NCI-H2196 (cell line): ENCODE measurements around the gene ZNF862.

Experiments used
- DNase-seq: peaks from one replicate; lab custom pipeline; 2025; ENCODE audit not compliant: unreplicated experiment; lab: John Stamatoyannopoulos, UW

The ZNF862 gene

DNA sequence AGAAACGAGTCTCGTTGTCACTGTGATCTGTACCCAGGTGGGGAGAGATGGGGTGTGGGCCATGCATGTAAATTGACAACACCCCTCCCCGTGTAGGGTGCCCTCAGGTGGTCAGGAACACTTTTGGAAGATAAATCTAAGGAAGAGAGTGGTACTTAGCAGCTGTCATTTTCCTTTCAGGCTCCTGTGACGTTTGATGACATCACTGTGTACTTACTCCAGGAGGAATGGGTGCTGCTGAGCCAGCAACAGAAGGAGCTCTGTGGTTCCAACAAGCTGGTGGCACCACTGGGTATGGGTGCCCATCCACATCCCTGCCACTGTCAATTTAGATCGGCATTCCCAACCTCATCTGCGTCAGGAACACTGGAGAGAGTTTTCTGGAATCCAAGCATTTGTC, 6.3 kb downstream of the ZNF862 start:
- no peak for DNase-seq

DNA sequence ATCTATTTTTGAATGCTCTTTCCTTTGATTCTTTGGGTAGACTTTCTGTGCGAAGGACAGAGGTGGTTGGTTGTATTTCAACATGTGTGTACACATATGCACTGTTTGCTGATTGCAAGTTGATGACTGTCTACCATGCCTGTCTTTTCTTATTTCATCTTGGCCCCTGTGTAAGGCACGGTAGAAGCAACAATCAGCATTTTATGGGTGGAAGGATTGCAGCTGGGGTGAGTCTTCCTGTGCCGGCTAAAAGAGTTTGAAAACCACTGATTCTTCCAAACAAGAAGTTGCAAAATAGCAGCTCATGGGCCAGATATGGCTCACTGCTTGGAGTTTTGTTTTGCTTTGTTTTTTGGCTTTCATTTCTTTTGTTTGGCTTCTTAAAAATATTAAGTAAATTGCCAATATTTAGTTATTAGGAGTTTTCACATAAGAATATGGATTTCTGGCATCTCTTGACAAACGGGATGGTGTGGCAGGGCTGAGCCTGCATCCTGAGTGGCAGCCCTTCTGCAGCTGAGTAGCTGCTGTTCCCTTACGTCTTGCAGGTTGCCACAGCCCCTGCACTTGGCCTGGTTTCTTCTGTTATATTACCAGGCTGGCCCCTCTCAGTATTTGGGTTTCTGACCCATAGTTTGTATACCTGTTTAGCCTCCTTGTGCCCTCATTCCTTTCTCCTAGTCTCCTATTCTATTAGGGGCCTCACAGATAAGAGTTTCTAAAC, 7.2 kb downstream of the ZNF862 start:
- no peak for DNase-seq

DNA sequence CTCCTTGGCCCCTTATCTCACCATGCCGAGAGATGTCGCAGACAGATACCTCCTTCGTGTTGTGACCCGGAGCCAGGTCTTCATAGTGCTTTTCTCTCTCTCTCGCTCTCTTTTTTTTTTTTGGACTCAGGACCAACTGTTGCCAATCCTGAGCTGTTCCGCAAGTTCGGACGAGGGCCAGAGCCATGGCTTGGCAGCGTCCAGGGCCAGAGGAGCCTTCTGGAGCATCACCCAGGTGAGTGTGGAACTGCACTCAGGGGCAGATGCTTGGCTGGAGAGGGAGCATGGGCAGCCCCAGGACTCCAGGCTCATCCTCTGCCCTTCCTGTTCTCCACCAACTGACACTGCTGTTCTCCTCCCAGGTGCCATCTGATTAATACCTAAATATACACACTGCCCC, 7.8 kb downstream of the ZNF862 start:
- DNase-seq = no peak

DNA sequence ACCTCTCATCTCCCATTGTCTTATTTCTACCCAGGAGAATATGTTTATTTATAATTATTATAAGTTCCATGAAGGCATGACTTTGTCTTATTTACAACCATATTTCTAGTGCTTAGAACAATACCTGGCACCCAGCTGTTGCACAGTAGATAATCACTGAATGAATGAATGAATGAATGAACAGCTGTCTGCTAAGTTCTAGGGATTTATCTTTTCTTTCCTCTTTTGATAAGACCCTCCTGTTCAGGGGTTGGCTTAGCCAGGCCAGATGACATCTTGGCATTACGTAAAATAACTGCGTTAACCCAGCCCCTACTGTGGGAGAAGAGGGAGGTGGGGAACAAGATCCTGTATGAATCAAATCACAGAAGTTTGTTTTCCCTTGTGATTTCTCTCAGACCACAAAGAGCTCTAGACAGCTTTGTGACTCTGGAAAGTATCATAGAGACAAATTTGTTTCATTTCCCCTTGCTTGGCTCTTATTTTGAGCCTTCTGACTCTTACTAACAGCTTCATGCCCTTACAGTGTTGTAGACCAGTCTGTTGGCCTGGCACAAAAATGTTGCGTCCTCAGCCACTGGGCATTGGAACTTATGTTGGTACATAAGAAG, 8.4 kb downstream of the ZNF862 start:
- DNase-seq = no peak

DNA sequence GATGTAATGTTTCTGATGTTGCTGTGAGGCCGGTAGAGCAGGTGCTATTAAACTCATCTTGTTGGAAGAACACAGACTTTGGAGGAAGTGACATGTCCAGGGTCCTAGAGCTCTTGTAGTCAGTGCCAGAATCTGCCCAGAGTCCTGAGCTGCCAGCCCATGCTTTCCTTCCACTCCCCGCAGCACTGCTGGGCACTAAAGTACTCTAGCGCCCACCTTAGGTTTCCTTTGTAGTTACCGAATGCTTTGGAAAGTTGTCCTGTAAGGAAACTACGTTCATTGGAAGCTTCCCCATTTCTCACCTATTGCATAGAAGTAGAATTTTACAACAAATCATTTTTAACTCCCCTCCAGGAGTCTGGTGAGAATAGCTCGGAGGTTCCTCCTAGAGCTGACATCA, 11.0 kb downstream of the ZNF862 start:
- DNase-seq = no peak

DNA sequence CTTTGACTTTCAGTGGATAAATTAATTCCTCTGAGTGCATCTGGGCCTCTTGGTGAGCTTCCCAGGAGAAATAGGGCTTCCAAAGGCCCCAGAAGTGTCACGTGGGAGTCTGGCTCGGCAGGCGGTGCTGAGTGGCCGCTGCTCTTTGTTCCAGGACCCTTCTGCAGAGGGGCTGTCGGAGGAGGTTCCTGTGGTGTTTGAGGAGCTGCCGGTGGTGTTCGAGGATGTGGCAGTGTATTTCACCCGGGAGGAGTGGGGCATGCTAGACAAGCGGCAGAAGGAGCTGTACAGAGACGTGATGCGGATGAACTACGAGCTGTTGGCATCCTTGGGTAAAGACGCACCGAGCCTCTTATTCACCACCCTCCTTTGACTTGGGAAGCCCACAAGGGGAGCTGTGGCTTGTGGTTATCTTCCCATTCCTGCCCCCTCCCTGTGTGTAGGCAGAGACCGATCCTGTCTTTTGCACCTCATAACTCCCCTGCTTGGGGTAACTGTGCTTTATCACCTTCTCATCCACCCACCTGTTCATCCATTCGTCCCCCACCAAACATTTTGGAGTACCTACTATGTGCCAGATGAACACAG, 11.9 kb downstream of the ZNF862 start:
- DNase-seq = no peak

DNA sequence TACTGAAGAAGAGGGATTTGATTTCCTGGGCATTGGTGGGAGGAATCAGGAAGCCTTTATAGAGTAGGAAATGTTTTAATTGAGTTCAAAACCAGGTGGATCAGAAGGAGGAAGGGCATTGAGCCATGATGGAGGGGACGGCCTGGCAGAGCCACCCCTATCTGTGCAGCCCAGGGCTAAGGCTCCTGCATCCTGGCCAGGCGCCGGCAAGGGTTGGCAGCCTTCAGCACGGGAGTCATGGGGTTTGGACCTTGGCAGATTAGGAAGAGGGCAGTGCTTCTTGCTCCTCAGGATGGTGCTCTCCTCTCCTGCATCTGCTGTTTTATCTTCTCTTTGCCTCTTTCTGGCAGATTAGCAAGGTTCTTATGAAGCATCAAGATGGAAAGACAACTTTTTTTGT, 12.5 kb downstream of the ZNF862 start:
- DNase-seq = no peak

DNA sequence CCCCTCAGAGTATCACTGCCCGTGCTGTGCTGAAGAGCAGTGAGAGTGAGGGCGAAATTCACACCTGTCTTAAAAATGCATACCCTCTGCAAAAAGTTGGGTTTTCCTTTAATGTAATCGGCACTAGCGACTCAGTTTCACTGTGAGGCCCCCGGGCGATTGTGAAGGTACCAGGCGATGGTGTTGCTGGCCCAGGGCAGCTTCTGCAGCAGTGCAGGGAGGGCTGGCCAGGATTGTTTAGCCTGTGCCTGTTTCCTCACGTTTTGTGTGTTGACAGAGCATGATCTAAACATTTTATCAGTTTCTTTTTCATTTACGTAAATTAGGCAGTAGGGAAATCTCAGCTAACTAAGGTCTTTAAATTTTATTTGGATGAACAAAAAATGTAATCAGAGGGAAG, 13.3 kb downstream of the ZNF862 start:
- DNase-seq = no peak

DNA sequence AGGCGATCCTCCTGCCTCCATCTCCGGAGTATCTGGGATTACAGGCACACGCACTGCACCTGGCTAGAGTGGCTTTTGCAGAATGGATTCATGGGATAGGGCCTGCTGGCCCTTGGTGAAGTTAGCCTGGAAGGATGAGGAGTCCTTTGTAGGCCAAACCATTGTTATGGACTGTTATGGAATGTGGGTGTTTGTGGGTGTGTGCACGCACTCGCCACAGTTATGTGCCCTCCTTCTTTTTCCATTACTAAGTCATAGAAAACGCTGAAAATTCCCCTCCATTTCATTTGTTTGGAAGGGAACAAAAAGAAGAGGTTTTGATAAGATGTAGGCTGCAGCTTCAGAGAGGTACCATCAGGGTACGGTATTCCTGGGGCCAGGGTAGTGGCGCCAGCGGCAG, 15.0 kb downstream of the ZNF862 start:
- no peak for DNase-seq

DNA sequence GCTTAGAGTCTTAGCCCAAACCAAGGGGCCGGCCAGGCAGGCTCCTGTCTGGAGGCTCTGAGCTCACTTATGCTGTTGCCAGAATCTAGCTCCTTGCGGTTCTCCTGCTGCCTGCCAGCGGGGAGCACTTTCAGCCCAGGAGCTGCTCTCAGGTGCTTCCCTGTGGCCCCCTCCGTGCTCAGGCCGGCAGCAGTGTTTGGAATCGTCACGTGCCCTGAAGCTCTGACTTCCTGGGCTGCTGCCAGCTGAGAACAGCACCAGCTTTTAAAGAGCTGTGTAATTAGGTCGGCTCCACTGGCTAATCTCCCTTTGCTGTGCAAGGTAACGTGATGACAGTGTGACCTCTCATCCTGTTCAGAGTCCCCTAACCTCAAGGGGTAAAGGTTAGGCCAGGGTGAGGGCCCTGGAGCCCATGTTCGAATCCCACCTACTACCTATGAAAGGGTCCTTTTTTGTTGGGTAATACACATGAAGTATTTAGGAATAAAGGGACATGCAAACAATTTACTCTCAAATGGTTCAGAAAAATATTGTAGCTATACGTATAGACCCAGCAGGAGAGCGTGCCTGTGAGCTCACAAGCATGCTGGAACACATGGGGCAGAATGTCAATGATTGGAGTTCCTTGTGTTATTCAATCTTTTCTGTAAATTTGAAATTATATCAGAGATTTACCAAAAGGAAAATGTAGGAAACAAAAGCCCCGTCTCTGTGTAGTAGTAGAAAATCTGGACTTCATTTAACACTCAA, 16.6 kb downstream of the ZNF862 start:
- peak; percentile 92 for DNase-seq

DNA sequence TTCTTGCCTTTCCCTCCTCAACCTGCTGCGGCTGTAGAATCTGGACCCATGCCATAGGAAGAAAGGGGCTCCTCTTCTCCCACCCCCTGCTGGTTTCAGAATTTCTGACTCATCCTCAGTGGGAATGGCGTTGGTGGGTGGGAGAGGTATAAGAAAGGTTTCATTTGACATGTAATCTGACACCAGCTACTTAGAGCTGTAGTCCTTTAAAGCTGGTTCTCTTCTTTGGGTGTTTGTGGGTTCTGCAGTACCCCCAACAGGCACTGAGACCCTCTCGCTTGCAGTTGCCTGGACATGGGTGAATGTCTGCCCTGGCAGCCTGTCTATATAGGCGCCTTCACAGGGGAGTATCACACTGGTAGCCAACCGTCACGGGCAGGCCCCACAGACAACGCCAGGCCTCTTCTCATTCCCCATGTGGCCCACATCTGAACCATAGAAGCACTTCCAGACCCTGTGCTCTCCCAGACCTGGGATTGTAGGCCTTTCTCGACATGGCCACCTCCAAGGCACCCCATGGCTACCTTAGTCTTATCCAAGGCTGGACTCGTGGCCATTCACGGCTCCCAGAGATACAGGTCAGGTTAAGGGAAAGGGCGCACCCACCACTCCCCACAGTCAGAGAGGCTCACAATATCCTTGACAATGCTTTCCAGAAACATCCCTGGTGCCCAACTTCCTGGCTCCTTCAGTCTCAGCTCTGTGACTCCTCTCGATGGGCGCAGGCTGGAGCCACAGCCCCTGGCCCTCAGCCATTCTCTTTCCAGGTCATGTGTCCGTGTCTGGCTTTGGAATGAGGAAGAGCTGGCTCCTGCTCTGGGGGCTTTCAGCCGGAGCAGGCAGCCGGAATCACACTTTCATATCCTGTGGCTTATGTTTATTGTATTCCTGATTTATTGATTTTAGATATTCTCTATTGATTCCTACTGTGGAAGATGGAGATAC, 17.5 kb downstream of the ZNF862 start:
- DNase-seq = no peak

DNA sequence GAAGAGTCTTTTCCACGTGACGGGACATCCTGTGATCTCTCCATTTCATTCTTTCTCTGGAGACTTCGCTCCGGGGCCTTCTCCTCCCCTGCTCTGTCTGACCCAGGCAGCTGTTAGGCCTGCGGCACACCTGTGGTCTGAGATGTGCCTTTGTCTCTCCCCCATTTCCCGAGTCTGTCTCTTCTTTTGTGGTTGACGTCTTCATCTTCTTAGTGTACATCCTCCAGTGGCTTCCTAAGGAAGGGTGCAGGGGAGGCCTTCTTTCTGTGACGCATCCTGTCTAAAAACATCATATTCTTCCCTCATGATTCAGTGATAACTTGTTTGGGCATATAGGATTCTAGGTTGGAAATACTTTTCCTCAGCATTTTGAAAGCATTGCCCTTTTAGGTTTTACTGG, 18.4 kb downstream of the ZNF862 start:
- no peak for DNase-seq

DNA sequence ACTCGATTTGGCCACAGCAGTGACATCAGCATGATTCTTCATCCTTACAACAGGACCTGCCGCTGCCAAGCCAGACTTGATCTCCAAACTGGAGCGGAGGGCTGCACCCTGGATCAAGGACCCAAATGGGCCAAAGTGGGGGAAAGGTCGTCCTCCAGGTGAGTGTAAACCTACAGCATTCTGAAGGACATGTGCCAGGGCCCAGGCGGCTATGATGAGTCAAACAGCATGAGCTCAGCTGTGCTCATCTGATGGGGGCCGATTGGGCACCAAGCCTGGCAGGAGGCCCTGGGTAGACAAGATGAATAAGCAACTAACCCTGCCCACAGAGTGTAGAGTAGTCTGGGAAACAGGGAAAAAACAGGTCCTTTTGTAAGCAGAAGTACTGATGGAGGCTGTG, 21.2 kb downstream of the ZNF862 start:
- DNase-seq = no peak

DNA sequence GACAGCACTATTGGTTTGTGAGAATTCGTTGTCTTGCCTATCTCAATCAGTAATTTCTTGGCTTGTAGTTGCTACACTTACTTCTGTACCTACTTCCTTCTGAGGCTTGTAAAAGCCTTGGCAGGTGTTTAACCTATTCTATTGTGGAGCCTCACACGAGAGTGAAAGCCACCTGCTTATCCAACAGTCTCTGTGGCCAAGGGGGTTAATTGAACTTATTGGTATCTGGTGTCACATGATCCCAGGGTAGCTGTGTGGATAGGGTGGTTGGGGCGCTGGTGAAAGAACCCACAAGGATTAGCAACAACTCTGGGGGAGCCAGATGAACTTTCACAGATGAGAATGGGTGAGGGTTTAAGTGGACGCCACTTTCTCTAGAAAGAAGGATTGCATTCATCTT, 21.7 kb downstream of the ZNF862 start:
- DNase-seq = no peak

DNA sequence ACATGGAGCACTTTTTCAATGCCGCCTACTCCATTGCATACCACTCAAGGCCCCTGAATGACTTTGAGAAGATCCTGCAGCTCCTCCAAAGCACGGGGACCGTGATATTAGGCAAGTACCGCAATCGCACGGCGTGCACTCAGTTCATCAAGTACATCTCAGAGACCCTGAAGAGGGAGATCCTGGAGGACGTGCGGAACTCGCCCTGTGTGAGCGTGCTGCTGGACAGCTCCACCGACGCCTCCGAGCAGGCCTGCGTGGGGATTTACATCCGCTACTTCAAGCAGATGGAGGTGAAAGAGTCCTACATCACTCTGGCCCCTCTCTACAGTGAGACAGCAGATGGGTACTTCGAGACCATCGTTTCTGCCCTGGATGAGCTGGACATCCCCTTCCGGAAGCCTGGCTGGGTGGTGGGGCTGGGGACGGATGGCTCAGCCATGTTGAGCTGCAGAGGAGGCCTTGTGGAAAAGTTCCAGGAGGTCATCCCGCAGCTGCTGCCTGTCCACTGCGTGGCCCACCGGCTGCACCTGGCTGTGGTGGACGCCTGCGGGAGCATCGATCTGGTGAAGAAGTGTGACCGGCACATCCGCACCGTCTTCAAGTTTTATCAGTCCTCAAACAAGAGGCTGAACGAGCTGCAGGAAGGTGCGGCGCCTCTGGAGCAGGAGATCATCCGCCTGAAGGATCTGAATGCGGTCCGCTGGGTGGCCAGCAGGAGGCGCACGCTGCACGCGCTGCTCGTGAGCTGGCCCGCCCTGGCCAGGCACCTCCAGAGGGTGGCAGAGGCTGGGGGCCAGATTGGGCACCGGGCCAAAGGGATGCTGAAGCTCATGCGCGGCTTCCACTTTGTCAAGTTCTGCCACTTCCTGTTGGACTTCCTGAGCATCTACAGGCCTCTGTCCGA, 22.9 kb downstream of the ZNF862 start:
- no peak for DNase-seq

DNA sequence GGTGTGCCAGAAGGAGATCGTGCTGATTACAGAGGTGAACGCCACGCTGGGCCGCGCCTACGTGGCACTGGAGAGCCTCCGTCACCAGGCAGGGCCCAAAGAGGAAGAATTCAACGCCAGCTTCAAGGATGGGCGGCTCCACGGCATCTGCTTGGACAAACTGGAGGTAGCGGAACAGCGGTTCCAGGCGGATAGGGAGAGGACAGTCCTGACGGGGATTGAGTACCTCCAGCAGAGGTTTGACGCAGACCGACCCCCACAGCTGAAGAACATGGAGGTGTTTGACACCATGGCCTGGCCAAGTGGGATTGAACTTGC, 23.5 kb downstream of the ZNF862 start:
- no peak for DNase-seq

DNA sequence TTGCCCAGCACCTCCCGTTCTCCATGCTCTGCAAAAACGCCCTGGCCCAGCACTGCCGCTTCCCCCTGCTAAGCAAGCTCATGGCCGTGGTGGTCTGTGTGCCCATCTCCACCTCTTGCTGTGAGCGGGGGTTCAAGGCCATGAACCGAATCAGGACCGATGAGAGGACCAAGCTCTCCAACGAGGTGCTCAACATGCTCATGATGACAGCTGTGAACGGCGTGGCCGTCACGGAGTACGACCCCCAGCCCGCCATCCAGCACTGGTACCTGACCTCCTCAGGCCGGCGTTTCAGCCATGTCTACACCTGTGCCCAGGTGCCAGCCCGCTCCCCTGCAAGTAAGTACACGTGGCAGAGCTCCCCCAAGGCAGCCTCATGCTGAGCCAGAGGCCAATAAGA, 24.0 kb downstream of the ZNF862 start:
- DNase-seq = no peak

DNA sequence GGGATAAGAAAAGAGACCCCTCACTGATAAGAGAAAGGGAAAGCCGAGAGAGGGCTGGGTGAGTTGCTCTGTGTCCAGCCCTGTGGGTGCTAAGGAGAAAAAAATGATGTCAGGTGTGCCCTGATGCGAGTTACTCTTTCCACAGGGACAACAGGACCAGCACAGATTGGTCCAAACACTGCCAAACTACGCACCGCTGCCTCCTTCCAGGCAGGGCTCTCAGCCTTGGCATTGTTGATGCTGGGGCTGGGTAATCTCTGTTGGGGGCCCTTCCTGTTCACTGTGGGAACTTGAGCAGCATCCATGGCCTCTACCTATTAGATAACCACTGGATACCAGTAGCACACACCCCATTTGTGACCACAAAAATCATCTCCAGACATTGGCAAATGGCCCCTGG, 25.3 kb downstream of the ZNF862 start:
- DNase-seq = no peak

DNA sequence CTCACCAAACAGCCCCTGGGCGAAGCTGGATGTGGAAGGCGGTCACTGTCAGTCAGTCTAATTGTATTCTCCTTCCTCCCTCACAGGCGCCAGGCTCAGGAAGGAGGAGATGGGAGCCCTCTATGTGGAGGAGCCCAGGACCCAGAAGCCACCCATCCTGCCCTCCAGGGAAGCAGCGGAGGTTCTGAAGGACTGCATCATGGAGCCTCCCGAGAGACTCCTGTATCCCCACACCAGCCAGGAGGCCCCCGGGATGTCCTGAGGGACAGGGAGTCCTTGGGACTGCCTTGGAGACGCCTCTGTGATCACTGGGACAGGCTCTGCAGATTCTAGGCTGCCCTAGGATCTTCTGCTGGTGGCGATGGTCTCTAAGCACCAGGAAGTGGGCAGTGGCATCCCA, 25.8 kb downstream of the ZNF862 start:
- DNase-seq = no peak

DNA sequence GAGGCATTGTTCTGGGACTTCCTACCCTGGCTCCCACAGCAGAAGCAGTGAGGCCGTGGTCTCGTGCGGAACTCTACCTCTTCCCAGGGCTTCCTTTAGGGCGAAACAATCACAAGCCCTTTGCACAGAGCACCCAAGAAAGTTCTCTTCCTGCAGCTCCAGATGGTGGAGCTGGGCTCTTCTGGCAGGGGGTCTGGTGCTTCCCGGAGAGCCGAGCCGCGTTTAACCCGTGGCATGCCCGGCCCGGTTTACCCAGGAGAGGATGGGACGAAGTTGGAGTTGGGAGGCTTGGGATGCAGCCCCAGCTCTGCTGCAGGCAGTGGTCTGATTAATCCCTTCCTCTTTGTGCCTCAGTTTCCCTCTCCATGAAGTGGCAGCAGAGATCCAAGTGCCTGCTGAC, 26.6 kb downstream of the ZNF862 start:
- no peak for DNase-seq
